ENCODE measurements around the gene SSPN.

DNA sequence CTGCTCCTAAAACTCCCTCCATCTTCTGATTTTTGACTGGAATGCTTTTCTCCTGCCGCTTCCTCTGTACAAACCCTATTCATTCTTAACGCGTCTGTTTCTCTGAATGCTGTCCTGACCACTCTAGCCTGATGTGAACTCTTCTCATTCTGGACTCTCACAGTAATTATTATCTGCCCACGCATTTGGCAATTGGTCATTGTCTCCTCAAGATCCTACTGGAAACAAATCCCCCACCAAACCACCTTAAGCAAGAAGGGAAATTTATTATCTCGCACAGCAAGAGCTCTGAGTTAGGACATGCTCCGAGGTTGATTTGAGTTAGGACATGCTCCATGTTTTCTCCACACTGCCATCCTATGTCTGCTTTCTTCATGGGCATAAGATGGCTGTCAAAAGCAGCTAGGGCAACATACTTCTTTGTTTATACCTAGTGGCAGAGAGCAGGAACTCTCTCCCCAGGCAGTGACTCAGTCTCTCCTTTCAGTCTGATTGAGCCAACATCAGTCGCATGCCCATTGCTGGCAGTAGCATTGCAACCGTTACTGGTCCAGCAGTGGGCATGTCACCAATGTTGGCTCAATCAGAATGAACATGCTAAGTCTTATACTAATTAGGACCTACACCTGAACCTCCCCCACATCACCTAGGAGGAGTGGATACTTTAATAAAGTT is 102.2 kb downstream of the SSPN start:
- no peak for TF ChIP-seq ZNF274 (IDR thresholded peaks at IDR 0.05; ENCODE audit: low read depth, low read length)
- no peak for TF ChIP-seq SUZ12 (IDR thresholded peaks at IDR 0.05; ENCODE audit: extremely low read depth, insufficient read depth, insufficient read length)
- no peak for TF ChIP-seq YY1 (IDR thresholded peaks at IDR 0.05; ENCODE audit: insufficient read depth, insufficient read length)
